ENCODE data around the gene PABPC1L. TPM values are rescaled to one million over a fixed set of nuclear protein-coding genes. Genes with fewer than 3 reads are reported as not detected.

The PABPC1L gene
- total RNA-seq, 1 donor from 2014 or later, result 15.6 TPM

GRCh38 chr20:44932916-44933315, 23.1 kb downstream of the PABPC1L start:
- DNase-seq (ENCODE audit: low spot score), result no peak
- intact Hi-C loops (cut with DNase I), result no loop called here
- ATAC-seq, result no peak

GRCh38 chr20:44936510-44936909, 26.6 kb downstream of the PABPC1L start:
- intact Hi-C loops (cut with DNase I), result no loop called here
- DNase-seq (ENCODE audit: low spot score), result no peak
- no peak for ATAC-seq

- ATAC-seq (no peak), DNase-seq (ENCODE audit: low spot score) (no peak)
- intact Hi-C loops (cut with DNase I), result no loop called here
Measured at GRCh38 chr20:44938637-44939036, 28.8 kb downstream of the PABPC1L start.

- no peak for ATAC-seq
- intact Hi-C loops (cut with DNase I), result no loop called here
- no peak for DNase-seq (ENCODE audit: low spot score)
Measured at GRCh38 chr20:44941120-44941691, 31.3 kb downstream of the PABPC1L start.

GRCh38 chr20:44942264-44942973, 32.6 kb downstream of the PABPC1L start:
- no peak for ATAC-seq

GRCh38 chr20:44943828-44944227, 34.0 kb downstream of the PABPC1L start:
- ATAC-seq (no peak), DNase-seq (ENCODE audit: low spot score) (no peak)
- intact Hi-C loops (cut with DNase I), result no loop called here

More at GRCh38 chr20:44942264-44942973, 32.6 kb downstream of the PABPC1L start:
- no peak for DNase-seq (ENCODE audit: low spot score)
- intact Hi-C loops (cut with DNase I), result no loop called here

- ATAC-seq (no peak), DNase-seq (ENCODE audit: low spot score) (no peak)
- intact Hi-C loops (cut with DNase I), result no loop called here
Measured at GRCh38 chr20:44945261-44945660, 35.4 kb downstream of the PABPC1L start.

GRCh38 chr20:44946271-44946852, 36.5 kb downstream of the PABPC1L start:
- intact Hi-C loops (cut with DNase I), result no loop called here

GRCh38 chr20:44948107-44948506, 38.2 kb downstream of the PABPC1L start:
- DNase-seq (ENCODE audit: low spot score) (no peak), ATAC-seq (no peak)
- intact Hi-C loops (cut with DNase I), result no loop called here

More at GRCh38 chr20:44946271-44946852, 36.5 kb downstream of the PABPC1L start:
- no peak for DNase-seq (ENCODE audit: low spot score)
- no peak for ATAC-seq

- ATAC-seq (no peak), DNase-seq (ENCODE audit: low spot score) (no peak)
- intact Hi-C loops (cut with DNase I), result no loop called here
Measured at GRCh38 chr20:44948513-44948912, 38.7 kb downstream of the PABPC1L start.

- intact Hi-C loops (cut with DNase I), result no loop called here
- DNase-seq (ENCODE audit: low spot score), result no peak
- ATAC-seq, result no peak
Measured at GRCh38 chr20:44950368-44950767, 40.5 kb downstream of the PABPC1L start.

GRCh38 chr20:44952731-44953130, 42.9 kb downstream of the PABPC1L start:
- no peak for ATAC-seq
- no peak for DNase-seq (ENCODE audit: low spot score)
- intact Hi-C loops (cut with DNase I), result no loop called here

- no peak for DNase-seq (ENCODE audit: low spot score)
- intact Hi-C loops (cut with DNase I), result no loop called here
- ATAC-seq, result no peak
Measured at GRCh38 chr20:44954211-44954610, 44.4 kb downstream of the PABPC1L start.

GRCh38 chr20:44955270-44955669, 45.4 kb downstream of the PABPC1L start:
- intact Hi-C loops (cut with DNase I), result no loop called here
- DNase-seq (ENCODE audit: low spot score) (no peak), ATAC-seq (no peak)

- intact Hi-C loops (cut with DNase I), result no loop called here
- ATAC-seq (no peak), DNase-seq (ENCODE audit: low spot score) (no peak)
Measured at GRCh38 chr20:44956410-44956809, 46.5 kb downstream of the PABPC1L start.

GRCh38 chr20:44958276-44958675, 48.4 kb downstream of the PABPC1L start:
- intact Hi-C loops (cut with DNase I), result no loop called here
- ATAC-seq, result no peak
- no peak for DNase-seq (ENCODE audit: low spot score)

- intact Hi-C loops (cut with DNase I), result no loop called here
- DNase-seq (ENCODE audit: low spot score), result no peak
- no peak for ATAC-seq
Measured at GRCh38 chr20:44959082-44959637, 49.3 kb downstream of the PABPC1L start.

GRCh38 chr20:44959638-44960102, 49.8 kb downstream of the PABPC1L start:
- no peak for DNase-seq (ENCODE audit: low spot score)
- ATAC-seq, result peak; percentile 31
- intact Hi-C loops (cut with DNase I), result no loop called here

- peak; percentile 97 for DNase-seq (ENCODE audit: low spot score)
- ATAC-seq, result peak; percentile 99
- intact Hi-C loops (cut with DNase I), result no loop called here
Measured at GRCh38 chr20:44960103-44960852, 50.4 kb downstream of the PABPC1L start, which contains the start of gene TOMM34. Gene TOMM34, minus strand, starts transcription at chr20:44960397. Its CDS starts 64 bp downstream, at chr20:44960333.
